SHP77 treated with DMSO at 0.1 percent for 48 hours (cell line): ENCODE measurements around the gene PIGS.
"Not testable (repeated sequence)": the region's sequence is repeated elsewhere in the genome, so short reads cannot be mapped to it uniquely, and the experiment has no call there.

Experiments
- DNase-seq: peaks from one replicate; lab custom pipeline; 2025; lab: John Stamatoyannopoulos, UW

Gene PIGS

DNA sequence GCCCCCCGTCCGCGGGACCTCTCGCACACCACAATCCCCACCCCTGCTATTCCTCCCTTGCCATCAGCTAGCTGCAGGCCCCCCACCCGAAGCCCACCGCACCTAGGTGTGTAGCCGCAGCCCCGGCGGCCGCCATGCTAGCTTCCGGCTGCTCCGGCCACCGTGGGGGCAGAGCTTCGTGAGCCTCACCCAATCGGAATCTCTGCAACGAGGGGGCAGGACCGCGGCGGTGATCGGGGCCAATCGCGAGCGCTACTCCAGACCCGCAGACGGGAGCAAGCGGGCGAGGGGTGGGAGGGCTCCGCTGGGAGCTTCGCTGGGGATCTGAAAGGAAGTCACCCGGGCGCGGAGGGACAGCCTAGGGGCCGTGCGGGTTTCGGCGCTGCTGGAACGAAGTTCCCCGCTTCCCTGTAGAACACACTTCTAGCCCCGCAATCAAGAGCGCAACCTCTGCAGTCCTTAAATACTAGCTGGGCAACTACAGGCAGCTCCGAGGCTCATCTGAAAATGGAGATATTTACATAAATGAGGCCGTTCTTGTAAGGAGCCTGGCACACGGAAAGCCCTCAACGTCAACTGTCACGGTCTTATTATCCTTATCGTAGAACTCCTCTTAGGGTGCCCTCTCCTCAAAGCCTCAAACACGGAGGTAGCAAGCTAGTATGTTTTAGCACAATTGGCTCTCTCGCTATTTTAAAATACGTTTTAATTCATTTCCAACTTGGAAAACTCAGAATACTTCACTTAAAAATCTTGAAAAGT, at the start of gene PIGS:
TSS of gene PIGS (minus strand) at position 164 of the 762 bp plus-strand sequence. CDS start at position 136, 28 bp downstream.
- peak; percentile 82 for DNase-seq

DNA sequence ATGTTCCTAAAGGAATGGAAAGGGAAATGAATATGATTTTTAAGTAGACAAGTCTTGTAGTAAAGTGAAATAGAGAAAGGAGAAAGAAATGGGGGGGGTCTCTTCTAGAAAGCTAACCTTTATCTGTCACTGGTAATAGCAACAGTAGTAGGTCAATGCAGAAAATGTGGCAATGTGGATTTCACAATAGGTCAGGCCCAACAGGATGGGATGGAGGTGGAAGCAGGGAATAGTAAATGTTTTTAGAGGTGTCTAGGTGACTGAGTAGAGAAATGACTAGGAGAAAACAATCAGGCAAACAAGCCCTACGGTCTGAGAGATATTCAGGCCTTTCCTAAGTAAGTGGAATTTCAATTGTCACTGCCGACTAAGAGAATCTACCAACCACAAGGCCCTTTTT, 48.7 kb upstream of the PIGS start:
- DNase-seq, result no peak

- DNase-seq, result no peak
Measured at GRCh38 chr17:28618464-28618863, 47.1 kb upstream of the PIGS start.

DNA sequence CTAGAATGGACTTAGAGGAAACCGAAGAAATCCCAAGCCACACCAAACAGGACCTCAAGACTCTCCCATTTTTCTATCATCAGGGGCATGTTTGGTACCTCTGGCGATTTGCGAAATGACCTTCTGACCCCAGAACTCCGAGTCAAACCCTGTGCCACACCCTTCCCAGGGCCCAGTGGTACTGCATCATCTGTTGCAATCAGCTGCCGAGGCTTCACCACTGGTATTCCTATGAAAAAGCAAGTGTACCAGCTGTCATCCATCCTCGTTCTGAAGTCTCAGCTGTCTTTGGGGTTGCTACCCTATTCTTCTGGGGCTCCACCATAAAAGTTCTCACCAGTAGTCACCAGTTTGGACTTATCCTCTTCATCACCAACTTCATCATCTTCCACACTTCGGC, 45.0 kb upstream of the PIGS start:
- no peak for DNase-seq

DNA sequence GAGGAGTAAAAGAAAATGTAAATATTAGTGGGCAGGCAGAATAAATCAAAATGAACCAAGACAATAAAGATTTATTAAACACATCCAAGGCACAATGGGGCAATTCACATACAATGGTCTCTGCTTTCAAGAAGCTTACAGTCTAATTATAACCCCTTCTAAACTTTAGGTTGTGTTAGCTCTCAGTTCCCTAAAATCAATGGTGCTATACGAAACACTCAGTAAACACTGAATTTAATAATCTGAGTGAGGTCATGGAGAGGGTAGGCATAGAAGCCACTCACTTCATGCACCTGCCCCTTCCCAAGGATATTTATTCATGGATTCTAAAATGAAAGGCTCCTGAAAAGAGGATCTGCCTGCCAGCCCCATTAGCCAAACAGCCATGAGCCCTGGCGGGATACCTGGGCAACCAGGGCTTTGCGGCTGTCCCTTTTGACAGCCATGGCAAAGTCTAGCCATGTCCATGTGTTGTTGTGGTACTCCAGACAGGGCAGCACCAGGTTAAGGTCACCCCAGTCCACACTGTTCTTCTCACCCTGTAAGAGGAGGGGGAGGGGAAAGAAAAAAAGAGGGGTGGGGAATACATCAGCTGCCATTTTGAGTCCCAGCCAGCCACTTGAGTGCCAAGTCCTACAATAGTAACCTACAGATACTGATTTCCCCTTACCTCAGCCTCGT, 44.1 kb upstream of the PIGS start:
- no peak for DNase-seq

GRCh38 chr17:28613931-28614381, 42.6 kb upstream of the PIGS start, which contains the start of gene RSKR:
RSKR (minus strand) TSS chr17:28614185; CDS start chr17:28614161, 24 bp downstream.
- DNase-seq, result no peak

DNA sequence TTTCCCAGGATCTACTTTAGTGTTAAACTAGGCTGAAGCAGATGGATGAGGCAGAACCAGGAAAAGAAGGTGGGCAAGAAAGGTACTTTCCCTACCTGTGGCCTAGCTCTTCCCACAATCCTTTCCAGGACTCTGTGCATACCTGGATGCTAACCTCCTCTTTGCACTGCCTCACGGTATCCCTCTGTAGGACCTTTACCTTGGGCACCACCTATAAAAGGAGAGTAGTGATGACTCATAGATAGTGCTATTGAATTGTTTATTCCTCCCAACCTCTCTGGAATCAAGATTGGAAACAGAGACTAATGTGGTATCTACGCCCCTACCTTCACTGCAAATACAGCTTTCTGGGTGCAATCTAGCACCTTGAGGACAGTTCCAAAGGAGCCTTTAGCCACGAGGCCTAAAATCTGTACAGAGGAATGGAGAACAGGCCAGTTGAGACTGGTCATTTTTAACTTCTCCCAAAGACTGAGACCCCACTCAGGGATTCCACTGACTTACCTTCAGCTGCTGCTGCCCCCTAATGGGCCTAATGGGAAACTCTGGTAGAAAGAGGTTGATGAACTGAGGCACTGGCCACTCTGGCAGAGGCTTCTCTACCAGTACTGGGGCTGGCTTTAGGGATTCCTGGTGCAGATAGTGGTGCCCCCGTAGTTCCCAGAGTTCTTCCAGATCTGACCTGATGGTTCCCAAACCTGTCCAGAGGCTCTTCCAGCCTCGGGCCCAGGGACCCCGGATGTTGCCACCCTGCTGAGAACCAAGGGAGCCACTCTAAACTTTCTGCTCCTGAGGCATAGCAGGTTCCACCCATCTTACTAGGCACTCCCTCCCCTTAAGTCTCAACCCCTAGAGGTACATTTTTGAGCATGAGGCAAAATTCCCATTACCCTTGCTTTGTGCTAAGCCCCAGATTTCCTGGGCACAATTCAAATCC, 41.9 kb upstream of the PIGS start:
- DNase-seq, result no peak

DNA sequence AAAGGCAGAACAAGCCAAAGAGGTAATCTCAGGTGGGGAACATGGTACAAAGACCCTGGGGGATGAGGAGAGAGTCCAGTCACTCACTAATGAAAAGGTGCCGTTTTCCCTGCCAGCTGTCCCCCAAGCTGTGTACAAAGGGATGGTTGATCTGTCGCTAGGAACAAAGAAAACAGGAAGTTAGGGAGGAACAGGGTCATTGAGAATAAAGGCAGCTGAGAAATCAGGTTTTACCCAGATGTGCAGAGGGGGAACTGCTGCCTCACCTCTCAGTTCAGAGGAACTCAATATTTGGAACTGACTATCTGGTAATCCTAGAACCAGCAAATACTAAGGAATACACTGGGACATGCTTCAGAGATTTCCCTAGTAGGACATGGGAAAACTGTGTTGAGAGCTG, 41.2 kb upstream of the PIGS start:
- DNase-seq, result no peak

DNA sequence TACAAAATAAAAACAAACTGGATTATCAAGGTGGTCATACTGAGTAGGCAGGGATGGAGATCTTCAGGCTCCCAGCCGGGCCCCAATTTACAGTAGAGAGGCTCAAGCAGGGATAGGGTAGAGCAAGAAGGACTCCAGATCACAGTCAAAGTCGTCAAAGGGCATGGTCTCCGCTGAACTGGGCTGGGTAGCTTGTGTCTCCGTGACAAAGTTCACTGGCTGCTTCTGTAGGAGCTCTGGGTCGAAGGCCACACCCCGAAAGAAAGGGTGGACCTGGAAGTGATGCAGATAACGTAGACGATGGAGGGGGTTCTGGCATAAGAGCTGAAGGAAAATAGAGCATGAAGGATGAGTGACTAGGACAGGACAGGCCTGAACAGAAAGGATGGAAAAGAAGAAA, 39.1 kb upstream of the PIGS start:
- no peak for DNase-seq

- not testable (repeated sequence) for DNase-seq
Measured at GRCh38 chr17:28604031-28604430, 32.7 kb upstream of the PIGS start.

DNA sequence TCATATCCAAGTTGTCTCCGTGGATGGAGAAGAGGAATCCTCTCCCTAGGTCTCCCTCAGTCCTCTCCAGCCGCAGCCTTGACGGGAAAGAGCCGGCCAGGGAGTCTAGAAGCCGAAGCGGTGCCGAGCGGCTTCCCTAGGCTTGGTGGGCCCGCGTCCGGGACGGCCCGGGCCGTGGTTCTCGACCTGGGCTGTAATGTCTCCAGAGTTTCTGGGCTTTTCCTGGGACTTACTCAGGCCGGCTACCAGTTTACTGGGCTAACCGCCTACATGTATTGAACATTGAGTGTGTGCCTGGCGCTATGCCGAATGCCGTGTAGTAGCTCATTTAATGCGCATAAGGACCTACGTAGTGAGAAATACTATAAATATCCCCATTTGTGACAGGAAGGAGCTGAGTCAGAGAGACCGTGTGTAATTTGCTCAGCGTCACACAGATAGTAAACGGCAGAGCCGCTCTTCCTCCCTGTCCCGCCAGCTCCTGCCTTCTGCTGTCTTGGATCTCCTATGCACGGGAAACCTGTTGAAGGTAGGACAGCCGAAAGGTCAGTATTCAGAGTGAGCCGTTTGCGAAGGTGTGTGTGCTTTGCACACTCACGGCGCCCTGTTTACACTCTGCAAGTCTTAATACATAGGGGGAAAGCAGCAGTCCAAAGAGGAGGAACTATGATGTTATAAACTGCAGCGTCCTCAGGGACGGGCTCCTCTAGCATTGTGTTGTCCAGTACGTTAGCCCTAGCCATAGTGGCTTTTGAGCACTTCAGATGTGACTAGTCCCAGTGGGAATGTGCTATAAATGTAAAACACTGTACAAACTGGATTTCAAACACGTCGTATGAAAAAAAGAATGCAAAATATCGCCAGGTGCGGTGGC, 28.2 kb upstream of the PIGS start:
- peak; percentile 72 for DNase-seq

DNA sequence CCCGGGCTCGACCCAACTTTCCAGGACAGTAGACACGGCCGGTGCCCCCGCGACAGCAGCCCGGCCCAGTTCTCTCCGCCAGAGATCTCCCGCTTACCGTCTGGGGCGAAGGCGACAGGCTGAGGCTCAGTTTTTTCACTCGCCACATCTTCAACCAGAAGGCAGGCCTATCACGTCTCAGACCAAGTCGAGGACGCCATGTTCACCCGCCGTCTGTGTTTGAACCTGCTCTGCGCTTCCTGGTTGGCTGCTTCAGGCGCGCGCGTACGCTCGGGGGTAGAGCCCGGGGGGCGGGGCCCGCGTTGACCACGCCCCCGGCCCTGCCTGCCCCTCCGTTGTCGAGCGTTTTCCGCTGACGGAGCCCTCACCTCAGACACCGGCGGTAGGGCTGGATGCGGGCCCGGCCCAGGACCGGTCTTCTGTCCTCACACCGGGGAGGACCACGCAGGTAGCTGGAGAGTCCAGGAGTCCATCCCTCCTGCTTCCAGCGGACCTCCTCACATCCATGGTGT, 27.5 kb upstream of the PIGS start, which contains the start of gene SPAG5:
TSS of gene SPAG5 (minus strand) at position 227 of the 512 bp plus-strand sequence. CDS start at position 148, 79 bp downstream.
- DNase-seq, result peak; percentile 85

- DNase-seq, result peak; percentile 41
Measured at GRCh38 chr17:28598389-28598788, 27.1 kb upstream of the PIGS start.

- DNase-seq, result no peak
Measured at GRCh38 chr17:28597606-28598383, 26.5 kb upstream of the PIGS start.

DNA sequence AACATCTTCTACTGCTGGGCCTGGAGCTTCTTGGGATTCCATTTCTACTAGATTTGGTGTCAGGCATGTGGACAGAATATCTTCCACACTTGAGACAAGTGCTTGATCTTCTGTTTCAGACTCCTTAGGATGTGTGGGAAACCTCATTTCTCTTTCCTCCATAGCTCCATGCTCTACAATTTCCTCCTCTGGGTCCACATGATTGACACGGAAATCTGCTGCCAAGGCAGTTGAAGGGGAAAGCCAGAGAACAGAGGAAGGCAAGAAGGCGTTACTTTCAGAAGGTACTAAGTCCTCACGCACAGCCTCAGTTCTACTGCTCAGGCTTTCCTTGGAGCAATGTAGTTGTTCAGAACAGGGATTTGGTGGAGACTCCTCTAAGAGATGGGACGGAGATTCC, 20.9 kb upstream of the PIGS start:
- no peak for DNase-seq

DNA sequence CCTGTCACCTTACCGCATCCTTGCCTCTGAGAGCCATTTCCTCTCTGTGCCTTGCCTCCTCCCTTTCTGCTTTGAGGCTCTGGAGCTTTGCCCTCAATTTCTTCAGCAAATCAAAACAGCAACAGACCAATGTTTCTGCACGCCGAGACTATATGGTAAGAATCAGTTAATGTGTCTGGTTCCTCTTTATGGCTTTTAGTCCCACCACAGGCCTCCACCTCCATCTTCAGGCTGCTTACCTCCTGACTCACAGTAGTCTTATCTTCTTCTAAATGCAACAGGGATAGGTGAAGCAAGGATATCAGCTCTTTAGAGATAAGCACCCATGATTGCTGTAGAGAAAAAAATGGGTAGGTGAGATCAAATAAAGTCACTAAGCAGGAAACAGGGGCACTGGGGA, 14.5 kb upstream of the PIGS start:
- no peak for DNase-seq

GRCh38 chr17:28584434-28584833, 13.1 kb upstream of the PIGS start:
- DNase-seq, result no peak

- DNase-seq, result no peak
Measured at GRCh38 chr17:28582513-28582912, 11.2 kb upstream of the PIGS start.

GRCh38 chr17:28580959-28581358, 9.6 kb upstream of the PIGS start:
- no peak for DNase-seq

DNA sequence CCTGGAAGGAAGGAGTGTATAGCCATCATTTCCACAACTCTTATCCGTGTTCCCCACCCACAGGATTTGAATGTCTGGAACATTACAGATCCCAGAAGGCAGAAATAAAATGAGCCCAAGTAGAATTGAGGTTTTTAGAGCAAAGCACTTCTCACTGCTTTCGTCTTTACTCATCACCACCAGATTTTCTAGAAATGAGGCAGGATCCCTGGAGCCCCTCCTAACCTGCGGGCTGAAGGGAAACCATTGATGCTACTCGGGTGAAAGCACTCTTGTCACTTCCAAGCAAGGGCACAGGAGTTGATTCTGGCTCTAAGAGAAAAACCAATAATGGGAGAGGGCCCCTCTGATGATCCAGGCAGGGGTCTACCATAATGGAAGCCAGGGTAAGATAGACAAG, 8.2 kb upstream of the PIGS start:
- DNase-seq, result no peak
